Measurements from ENCODE around the gene PFKL. TPM values are rescaled to one million over a fixed set of nuclear protein-coding genes. Genes with fewer than 3 reads are reported as not detected.

PFKL gene
- total RNA-seq, 1 experiment from 2014 or later, result 134 TPM

DNA sequence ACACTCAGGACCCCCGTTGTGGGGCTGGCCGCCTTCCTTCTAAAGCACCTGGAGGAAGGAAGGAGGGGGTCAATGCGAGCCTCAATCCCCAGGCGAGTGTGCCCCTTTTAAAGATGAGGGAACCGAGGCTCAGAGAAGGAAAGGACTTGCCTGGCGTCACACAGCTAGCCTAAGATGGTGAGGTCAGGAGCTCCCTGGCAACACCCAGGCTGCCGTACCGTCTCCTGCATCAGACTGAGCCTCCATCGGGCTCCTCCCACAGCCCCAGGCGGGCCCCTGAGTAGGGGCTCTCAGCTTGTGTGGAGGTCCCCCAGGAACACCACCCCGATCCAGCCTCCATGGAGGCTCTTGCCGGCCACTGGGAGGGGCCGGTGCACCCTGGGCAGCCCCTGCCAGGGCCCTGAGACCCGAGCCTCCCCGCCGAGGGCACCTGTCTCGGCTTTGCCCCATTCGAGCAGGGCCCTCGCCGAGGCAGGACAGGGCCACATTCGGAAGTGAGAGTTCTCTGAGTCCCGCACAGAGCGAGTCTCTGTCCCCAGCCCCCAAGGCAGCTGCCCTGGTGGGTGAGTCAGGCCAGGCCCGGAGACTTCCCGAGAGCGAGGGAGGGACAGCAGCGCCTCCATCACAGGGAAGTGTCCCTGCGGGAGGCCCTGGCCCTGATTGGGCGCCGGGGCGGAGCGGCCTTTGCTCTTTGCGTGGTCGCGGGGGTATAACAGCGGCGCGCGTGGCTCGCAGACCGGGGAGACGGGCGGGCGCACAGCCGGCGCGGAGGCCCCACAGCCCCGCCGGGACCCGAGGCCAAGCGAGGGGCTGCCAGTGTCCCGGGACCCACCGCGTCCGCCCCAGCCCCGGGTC is 14.5 kb upstream of the PFKL start, which contains the start of gene AIRE (continued):
- TF ChIP-seq, protein P1, sequence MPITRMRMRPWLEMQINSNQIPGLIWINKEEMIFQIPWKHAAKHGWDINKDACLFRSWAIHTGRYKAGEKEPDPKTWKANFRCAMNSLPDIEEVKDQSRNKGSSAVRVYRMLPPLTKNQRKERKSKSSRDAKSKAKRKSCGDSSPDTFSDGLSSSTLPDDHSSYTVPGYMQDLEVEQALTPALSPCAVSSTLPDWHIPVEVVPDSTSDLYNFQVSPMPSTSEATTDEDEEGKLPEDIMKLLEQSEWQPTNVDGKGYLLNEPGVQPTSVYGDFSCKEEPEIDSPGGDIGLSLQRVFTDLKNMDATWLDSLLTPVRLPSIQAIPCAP (CRISPR knock-in tag; IDR thresholded peaks at IDR 0.05), result no peak
- TF ChIP-seq GRHL2 (CRISPR knock-in tag; IDR thresholded peaks at IDR 0.05; ENCODE audit: insufficient replicate concordance, severe bottlenecking), result no peak
- TF ChIP-seq, protein P2, sequence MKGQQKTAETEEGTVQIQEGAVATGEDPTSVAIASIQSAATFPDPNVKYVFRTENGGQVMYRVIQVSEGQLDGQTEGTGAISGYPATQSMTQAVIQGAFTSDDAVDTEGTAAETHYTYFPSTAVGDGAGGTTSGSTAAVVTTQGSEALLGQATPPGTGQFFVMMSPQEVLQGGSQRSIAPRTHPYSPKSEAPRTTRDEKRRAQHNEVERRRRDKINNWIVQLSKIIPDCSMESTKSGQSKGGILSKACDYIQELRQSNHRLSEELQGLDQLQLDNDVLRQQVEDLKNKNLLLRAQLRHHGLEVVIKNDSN (CRISPR knock-in tag; IDR thresholded peaks at IDR 0.05), result no peak
- TF ChIP-seq FOXP1 (CRISPR knock-in tag; IDR thresholded peaks at IDR 0.05; ENCODE audit: borderline replicate concordance), result no peak
- no peak for TF ChIP-seq EMX1 (CRISPR knock-in tag; IDR thresholded peaks at IDR 0.05)
- no peak for TF ChIP-seq ZNF416 (CRISPR knock-in tag; IDR thresholded peaks at IDR 0.05)
- TF ChIP-seq, protein P3, sequence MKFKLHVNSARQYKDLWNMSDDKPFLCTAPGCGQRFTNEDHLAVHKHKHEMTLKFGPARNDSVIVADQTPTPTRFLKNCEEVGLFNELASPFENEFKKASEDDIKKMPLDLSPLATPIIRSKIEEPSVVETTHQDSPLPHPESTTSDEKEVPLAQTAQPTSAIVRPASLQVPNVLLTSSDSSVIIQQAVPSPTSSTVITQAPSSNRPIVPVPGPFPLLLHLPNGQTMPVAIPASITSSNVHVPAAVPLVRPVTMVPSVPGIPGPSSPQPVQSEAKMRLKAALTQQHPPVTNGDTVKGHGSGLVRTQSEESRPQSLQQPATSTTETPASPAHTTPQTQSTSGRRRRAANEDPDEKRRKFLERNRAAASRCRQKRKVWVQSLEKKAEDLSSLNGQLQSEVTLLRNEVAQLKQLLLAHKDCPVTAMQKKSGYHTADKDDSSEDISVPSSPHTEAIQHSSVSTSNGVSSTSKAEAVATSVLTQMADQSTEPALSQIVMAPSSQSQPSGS (CRISPR knock-in tag; IDR thresholded peaks at IDR 0.05; ENCODE audit: borderline replicate concordance, low read depth), result no peak
- TF ChIP-seq, protein P4, sequence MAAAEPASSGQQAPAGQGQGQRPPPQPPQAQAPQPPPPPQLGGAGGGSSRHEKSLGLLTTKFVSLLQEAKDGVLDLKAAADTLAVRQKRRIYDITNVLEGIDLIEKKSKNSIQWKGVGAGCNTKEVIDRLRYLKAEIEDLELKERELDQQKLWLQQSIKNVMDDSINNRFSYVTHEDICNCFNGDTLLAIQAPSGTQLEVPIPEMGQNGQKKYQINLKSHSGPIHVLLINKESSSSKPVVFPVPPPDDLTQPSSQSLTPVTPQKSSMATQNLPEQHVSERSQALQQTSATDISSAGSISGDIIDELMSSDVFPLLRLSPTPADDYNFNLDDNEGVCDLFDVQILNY (CRISPR knock-in tag; IDR thresholded peaks at IDR 0.05), result no peak
- TF ChIP-seq, protein P5, sequence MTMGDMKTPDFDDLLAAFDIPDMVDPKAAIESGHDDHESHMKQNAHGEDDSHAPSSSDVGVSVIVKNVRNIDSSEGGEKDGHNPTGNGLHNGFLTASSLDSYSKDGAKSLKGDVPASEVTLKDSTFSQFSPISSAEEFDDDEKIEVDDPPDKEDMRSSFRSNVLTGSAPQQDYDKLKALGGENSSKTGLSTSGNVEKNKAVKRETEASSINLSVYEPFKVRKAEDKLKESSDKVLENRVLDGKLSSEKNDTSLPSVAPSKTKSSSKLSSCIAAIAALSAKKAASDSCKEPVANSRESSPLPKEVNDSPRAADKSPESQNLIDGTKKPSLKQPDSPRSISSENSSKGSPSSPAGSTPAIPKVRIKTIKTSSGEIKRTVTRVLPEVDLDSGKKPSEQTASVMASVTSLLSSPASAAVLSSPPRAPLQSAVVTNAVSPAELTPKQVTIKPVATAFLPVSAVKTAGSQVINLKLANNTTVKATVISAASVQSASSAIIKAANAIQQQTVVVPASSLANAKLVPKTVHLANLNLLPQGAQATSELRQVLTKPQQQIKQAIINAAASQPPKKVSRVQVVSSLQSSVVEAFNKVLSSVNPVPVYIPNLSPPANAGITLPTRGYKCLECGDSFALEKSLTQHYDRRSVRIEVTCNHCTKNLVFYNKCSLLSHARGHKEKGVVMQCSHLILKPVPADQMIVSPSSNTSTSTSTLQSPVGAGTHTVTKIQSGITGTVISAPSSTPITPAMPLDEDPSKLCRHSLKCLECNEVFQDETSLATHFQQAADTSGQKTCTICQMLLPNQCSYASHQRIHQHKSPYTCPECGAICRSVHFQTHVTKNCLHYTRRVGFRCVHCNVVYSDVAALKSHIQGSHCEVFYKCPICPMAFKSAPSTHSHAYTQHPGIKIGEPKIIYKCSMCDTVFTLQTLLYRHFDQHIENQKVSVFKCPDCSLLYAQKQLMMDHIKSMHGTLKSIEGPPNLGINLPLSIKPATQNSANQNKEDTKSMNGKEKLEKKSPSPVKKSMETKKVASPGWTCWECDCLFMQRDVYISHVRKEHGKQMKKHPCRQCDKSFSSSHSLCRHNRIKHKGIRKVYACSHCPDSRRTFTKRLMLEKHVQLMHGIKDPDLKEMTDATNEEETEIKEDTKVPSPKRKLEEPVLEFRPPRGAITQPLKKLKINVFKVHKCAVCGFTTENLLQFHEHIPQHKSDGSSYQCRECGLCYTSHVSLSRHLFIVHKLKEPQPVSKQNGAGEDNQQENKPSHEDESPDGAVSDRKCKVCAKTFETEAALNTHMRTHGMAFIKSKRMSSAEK (CRISPR knock-in tag; IDR thresholded peaks at IDR 0.05; ENCODE audit: borderline replicate concordance), result no peak
- TF ChIP-seq, protein P6, sequence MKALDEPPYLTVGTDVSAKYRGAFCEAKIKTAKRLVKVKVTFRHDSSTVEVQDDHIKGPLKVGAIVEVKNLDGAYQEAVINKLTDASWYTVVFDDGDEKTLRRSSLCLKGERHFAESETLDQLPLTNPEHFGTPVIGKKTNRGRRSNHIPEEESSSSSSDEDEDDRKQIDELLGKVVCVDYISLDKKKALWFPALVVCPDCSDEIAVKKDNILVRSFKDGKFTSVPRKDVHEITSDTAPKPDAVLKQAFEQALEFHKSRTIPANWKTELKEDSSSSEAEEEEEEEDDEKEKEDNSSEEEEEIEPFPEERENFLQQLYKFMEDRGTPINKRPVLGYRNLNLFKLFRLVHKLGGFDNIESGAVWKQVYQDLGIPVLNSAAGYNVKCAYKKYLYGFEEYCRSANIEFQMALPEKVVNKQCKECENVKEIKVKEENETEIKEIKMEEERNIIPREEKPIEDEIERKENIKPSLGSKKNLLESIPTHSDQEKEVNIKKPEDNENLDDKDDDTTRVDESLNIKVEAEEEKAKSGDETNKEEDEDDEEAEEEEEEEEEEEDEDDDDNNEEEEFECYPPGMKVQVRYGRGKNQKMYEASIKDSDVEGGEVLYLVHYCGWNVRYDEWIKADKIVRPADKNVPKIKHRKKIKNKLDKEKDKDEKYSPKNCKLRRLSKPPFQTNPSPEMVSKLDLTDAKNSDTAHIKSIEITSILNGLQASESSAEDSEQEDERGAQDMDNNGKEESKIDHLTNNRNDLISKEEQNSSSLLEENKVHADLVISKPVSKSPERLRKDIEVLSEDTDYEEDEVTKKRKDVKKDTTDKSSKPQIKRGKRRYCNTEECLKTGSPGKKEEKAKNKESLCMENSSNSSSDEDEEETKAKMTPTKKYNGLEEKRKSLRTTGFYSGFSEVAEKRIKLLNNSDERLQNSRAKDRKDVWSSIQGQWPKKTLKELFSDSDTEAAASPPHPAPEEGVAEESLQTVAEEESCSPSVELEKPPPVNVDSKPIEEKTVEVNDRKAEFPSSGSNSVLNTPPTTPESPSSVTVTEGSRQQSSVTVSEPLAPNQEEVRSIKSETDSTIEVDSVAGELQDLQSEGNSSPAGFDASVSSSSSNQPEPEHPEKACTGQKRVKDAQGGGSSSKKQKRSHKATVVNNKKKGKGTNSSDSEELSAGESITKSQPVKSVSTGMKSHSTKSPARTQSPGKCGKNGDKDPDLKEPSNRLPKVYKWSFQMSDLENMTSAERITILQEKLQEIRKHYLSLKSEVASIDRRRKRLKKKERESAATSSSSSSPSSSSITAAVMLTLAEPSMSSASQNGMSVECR (CRISPR knock-in tag; IDR thresholded peaks at IDR 0.05; ENCODE audit: borderline replicate concordance), result no peak
- TF ChIP-seq, protein P7, sequence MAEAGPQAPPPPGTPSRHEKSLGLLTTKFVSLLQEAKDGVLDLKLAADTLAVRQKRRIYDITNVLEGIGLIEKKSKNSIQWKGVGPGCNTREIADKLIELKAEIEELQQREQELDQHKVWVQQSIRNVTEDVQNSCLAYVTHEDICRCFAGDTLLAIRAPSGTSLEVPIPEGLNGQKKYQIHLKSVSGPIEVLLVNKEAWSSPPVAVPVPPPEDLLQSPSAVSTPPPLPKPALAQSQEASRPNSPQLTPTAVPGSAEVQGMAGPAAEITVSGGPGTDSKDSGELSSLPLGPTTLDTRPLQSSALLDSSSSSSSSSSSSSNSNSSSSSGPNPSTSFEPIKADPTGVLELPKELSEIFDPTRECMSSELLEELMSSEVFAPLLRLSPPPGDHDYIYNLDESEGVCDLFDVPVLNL (CRISPR knock-in tag; IDR thresholded peaks at IDR 0.05; ENCODE audit: borderline replicate concordance, low read depth), result no peak
- TF ChIP-seq SMAD4 (CRISPR knock-in tag; IDR thresholded peaks at IDR 0.05), result no peak
- TF ChIP-seq SMAD3 (CRISPR knock-in tag; IDR thresholded peaks at IDR 0.05; ENCODE audit: borderline replicate concordance), result no peak
- TF ChIP-seq, protein P8, sequence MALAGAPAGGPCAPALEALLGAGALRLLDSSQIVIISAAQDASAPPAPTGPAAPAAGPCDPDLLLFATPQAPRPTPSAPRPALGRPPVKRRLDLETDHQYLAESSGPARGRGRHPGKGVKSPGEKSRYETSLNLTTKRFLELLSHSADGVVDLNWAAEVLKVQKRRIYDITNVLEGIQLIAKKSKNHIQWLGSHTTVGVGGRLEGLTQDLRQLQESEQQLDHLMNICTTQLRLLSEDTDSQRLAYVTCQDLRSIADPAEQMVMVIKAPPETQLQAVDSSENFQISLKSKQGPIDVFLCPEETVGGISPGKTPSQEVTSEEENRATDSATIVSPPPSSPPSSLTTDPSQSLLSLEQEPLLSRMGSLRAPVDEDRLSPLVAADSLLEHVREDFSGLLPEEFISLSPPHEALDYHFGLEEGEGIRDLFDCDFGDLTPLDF (CRISPR knock-in tag; IDR thresholded peaks at IDR 0.05), result no peak
- TF ChIP-seq SOX15 (CRISPR knock-in tag; IDR thresholded peaks at IDR 0.05), result no peak
- no peak for TF ChIP-seq TCF7 (CRISPR knock-in tag; IDR thresholded peaks at IDR 0.05; ENCODE audit: low read depth)
- TF ChIP-seq OVOL2 (CRISPR knock-in tag; IDR thresholded peaks at IDR 0.05; ENCODE audit: borderline replicate concordance), result no peak

All from WTC11 (cell line).